SU-DHL-6 (cell line): ENCODE results near the gene FRMD1.

Experiments used
- EZH2phosphoT487 ChIP-seq: fragments of 200-600 bp; sonication (generic), shearing (Covaris generic); conservative IDR thresholded peaks from 2 replicates; pipeline ENCODE4 v1.6.1; 2018; ENCODE audit warnings: mild to moderate bottlenecking, antibody characterized with exemption, low read length, moderate library complexity, mixed read lengths
- TF ChIP-seq, protein P1 (sequence below): fragments of 200-600 bp; sonication (generic); IDR thresholded peaks from one replicate; pipeline ENCODE4 v1.5.1; 2017; ENCODE audit warnings: antibody characterized with exemption, mild to moderate bottlenecking, low read length, moderate library complexity; ENCODE audit not compliant: insufficient read depth, poor library complexity, severe bottlenecking

DNA sequence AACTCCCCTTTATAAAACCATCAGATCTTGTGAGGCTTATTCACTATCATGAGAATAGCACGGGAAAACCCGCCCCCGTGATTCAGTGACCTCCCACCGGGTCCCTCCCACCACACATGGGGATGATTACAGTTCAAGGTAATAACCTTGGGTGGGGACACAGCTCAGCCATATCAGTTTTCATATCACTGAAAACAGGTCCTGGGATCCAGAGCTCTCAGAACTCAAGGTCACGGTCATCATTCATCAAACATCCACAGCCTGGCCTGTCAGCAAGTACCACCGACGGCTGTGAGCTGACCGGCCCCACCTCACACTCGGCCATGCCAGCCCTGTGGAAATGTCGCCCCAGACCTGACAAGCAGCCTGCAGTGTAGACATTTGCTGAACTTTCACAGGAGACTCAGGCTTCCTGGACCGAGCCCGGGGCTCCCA lies 14.1 kb upstream of the FRMD1 start:
- TF ChIP-seq, protein P1, sequence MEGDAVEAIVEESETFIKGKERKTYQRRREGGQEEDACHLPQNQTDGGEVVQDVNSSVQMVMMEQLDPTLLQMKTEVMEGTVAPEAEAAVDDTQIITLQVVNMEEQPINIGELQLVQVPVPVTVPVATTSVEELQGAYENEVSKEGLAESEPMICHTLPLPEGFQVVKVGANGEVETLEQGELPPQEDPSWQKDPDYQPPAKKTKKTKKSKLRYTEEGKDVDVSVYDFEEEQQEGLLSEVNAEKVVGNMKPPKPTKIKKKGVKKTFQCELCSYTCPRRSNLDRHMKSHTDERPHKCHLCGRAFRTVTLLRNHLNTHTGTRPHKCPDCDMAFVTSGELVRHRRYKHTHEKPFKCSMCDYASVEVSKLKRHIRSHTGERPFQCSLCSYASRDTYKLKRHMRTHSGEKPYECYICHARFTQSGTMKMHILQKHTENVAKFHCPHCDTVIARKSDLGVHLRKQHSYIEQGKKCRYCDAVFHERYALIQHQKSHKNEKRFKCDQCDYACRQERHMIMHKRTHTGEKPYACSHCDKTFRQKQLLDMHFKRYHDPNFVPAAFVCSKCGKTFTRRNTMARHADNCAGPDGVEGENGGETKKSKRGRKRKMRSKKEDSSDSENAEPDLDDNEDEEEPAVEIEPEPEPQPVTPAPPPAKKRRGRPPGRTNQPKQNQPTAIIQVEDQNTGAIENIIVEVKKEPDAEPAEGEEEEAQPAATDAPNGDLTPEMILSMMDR: no peak
- no peak for TF ChIP-seq EZH2phosphoT487
